Liver (tissue), 9 donors: Measurements from ENCODE around the gene CES4A. TPM values are rescaled to one million over a fixed set of nuclear protein-coding genes. Genes with fewer than 3 reads are reported as not detected.

Experiments used
- DNase-seq: peaks from one replicate; pipeline ENCODE4 v3.0.0-alpha.2; 2017; ENCODE audit warnings: low spot score
- H3K27ac ChIP-seq, 2 donors: one replicate each; pipeline ENCODE4 v1.7.0; 2013; ENCODE audit warnings: inconsistent platforms in 2 of 2, low read length in 2 of 2, control low read depth in 1 of 2, low read depth in 1 of 2, mild to moderate bottlenecking in 1 of 2
- H3K27me3 ChIP-seq, 4 donors: one replicate each; pipeline versions ENCODE4 v1.6.1 to v1.7.0; 2013; ENCODE audit warnings: low read length in 3 of 4, inconsistent platforms in 1 of 4, mild to moderate bottlenecking in 1 of 4, moderate library complexity in 1 of 4; ENCODE audit not compliant: control insufficient read depth in 4 of 4, insufficient read depth in 4 of 4
- H3K36me3 ChIP-seq, 4 donors: one replicate each; pipeline versions ENCODE4 v1.6.1 to v1.7.0; 2013; ENCODE audit warnings: low read length in 3 of 4, mild to moderate bottlenecking in 3 of 4, low read depth in 1 of 4, moderate library complexity in 1 of 4; ENCODE audit not compliant: control insufficient read depth in 4 of 4, insufficient read depth in 3 of 4
- H3K4me1 ChIP-seq, 4 donors: one replicate each; pipeline versions ENCODE4 v1.6.1 to v1.7.0; 2013; ENCODE audit warnings: low read length in 3 of 4, mild to moderate bottlenecking in 3 of 4, moderate library complexity in 1 of 4; ENCODE audit not compliant: control insufficient read depth in 4 of 4, insufficient read depth in 4 of 4
- H3K4me3 ChIP-seq, 3 donors: one replicate each; pipeline versions ENCODE4 v1.6.1 to v1.7.0; 2013; ENCODE audit warnings: low read length in 3 of 3, control low read depth in 1 of 3, low read depth in 1 of 3, mild to moderate bottlenecking in 1 of 3
- H3K9ac ChIP-seq, 2 donors: one replicate each; pipeline ENCODE4 v1.7.0; 2013; ENCODE audit warnings: low read length in 2 of 2, mild to moderate bottlenecking in 2 of 2, moderate library complexity in 2 of 2, control low read depth in 1 of 2, low read depth in 1 of 2
- H3K9me3 ChIP-seq, 4 donors: one replicate each; pipeline versions ENCODE4 v1.6.1 to v1.7.0; 2013; ENCODE audit warnings: low read length in 3 of 4; ENCODE audit not compliant: control insufficient read depth in 4 of 4
- ATF3 ChIP-seq: IDR thresholded peaks from 2 replicates; pipeline ENCODE4 v1.6.1; 2016; ENCODE audit warnings: antibody characterized with exemption
- EGR1 ChIP-seq, 2 donors: IDR thresholded peaks; 2 replicates each; pipeline ENCODE4 v1.6.1; 2016 to 2018; ENCODE audit warnings: antibody characterized with exemption in 2 of 2, low read depth in 2 of 2
- FOXA1 ChIP-seq: IDR thresholded peaks from 2 replicates; pipeline ENCODE4 v1.6.1; 2016; ENCODE audit warnings: antibody characterized with exemption
- FOXA2 ChIP-seq: IDR thresholded peaks from 2 replicates; pipeline ENCODE4 v1.6.1; 2016; ENCODE audit warnings: antibody characterized with exemption
- GABPA ChIP-seq, 2 donors: IDR thresholded peaks in 1 of 2; conservative IDR thresholded peaks in 1 of 2; 2 replicates each; pipeline ENCODE4 v1.6.1; 2016; ENCODE audit warnings: antibody characterized with exemption in 2 of 2, mild to moderate bottlenecking in 1 of 2, moderate library complexity in 1 of 2
- HNF4A ChIP-seq, 2 donors: conservative IDR thresholded peaks; 2 replicates each; pipeline ENCODE4 v1.6.1; 2016; ENCODE audit warnings: antibody characterized with exemption in 2 of 2, mild to moderate bottlenecking in 2 of 2
- HNF4G ChIP-seq: IDR thresholded peaks from 2 replicates; pipeline ENCODE4 v1.6.1; 2016; ENCODE audit warnings: antibody characterized with exemption
- JUND ChIP-seq, 2 donors: IDR thresholded peaks; 2 replicates each; pipeline ENCODE4 v1.6.1; 2016; ENCODE audit warnings: antibody characterized with exemption in 2 of 2
- MAX ChIP-seq: IDR thresholded peaks from 2 replicates; pipeline ENCODE4 v1.6.1; 2016; ENCODE audit warnings: antibody characterized with exemption
- NR2F2 ChIP-seq: IDR thresholded peaks from 2 replicates; pipeline ENCODE4 v1.6.1; 2016; ENCODE audit warnings: antibody characterized with exemption
- RAD21 ChIP-seq, 2 donors: IDR thresholded peaks; 2 replicates each; pipeline ENCODE4 v1.6.1; 2016; ENCODE audit warnings: antibody characterized with exemption in 2 of 2, mild to moderate bottlenecking in 2 of 2
- REST ChIP-seq: IDR thresholded peaks from 2 replicates; pipeline ENCODE4 v1.6.1; 2016; ENCODE audit warnings: antibody characterized with exemption, mild to moderate bottlenecking
- RXRA ChIP-seq, 2 donors: IDR thresholded peaks; 2 replicates each; pipeline ENCODE4 v1.6.1; 2017 to 2018; ENCODE audit warnings: antibody characterized with exemption in 2 of 2, mild to moderate bottlenecking in 1 of 2
- SP1 ChIP-seq: IDR thresholded peaks from 2 replicates; pipeline ENCODE4 v1.6.1; 2018; ENCODE audit warnings: antibody characterized with exemption, mild to moderate bottlenecking
- YY1 ChIP-seq: IDR thresholded peaks from 2 replicates; pipeline ENCODE4 v1.6.1; 2016; ENCODE audit warnings: antibody characterized with exemption, mild to moderate bottlenecking
- ZBTB33 ChIP-seq: IDR thresholded peaks from 2 replicates; pipeline ENCODE4 v1.6.1; 2016; ENCODE audit warnings: antibody characterized with exemption
- WGBS: extraction: QIAGEN DNeasy Blood & Tissue Kit; methylation state at CpG from one replicate; pipeline ENCODE4 v1.1.7; 2013; 5-methylcytosine and 5-hydroxymethylcytosine counted together
- polyA plus RNA-seq, 2 donors: library from polyadenylated mRNA; stranded (reverse) in 1 of 2; unstranded in 1 of 2; fragments of 200-250 nt in 1 of 2; fragments of >200 nt in 1 of 2; fragmentation: Nextera tagmentation in 1 of 2; extraction: Ambion mirVana in 1 of 2; gene quantifications; one replicate each; pipeline versions ENCODE4 v1.2.1 to v1.2.3, GENCODE V29; 2013 to 2015
- total RNA-seq, 2 donors: library from RNA; depleted of rRNA; stranded (reverse); fragments of >200 nt; gene quantifications; one replicate each; pipeline ENCODE4 v1.2.3, GENCODE V29; 2014
- TF ChIP-seq, protein P1 (sequence below): fragments of 150-350 bp; IDR thresholded peaks from 2 replicates; pipeline ENCODE4 v1.5.1; 2017; ENCODE audit warnings: improper control_type of control experiment, low read depth, low read length; ENCODE audit not compliant: missing input control
- donor health status: healthy.
- donor health status: healthy.
- donor health status: healthy.
- donor health status: healthy.
- donor health status: healthy.

CES4A gene
- total and polyA plus RNA-seq, 4 donors: 1.6 to 20.5 (median 11.3) TPM

DNA sequence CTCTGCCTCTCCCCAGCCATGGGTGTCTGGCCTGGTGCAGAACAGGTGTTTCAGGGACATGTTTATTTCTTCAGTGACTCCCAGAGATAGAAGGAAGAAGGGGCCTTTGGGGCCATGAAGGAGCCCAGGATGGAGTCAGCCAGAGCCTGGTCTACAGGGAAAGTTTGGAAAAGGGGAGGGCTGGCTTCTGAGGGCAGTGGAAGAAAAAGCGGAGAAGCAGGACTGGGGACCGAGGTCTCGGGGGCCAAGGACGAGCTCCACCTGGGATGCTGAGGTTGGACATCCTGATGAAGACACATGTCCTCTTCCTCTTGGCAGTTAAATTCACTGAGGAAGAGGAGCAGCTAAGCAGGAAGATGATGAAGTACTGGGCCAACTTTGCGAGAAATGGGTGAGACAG, 45.4 kb upstream of the CES4A start:
- TF ChIP-seq REST (no peak), HNF4A (conservative IDR thresholded peaks at IDR 0.05) (no peak), YY1 (no peak), RXRA (IDR thresholded peaks at IDR 0.05) (no peak), RAD21 (IDR thresholded peaks at IDR 0.05) (no peak), ATF3 (no peak), FOXA1 (no peak), ZBTB33 (no peak), NR2F2 (no peak), EGR1 (IDR thresholded peaks at IDR 0.05; ENCODE audit: low read depth in 2 of 2) (no peak), FOXA2 (no peak), GABPA (IDR thresholded peaks at IDR 0.05 in 1 of 2, conservative IDR thresholded peaks at IDR 0.05 in 1 of 2) (no peak), JUND (IDR thresholded peaks at IDR 0.05) (no peak), SP1 (no peak), MAX (no peak), HNF4G (no peak)
- TF ChIP-seq, protein P1, sequence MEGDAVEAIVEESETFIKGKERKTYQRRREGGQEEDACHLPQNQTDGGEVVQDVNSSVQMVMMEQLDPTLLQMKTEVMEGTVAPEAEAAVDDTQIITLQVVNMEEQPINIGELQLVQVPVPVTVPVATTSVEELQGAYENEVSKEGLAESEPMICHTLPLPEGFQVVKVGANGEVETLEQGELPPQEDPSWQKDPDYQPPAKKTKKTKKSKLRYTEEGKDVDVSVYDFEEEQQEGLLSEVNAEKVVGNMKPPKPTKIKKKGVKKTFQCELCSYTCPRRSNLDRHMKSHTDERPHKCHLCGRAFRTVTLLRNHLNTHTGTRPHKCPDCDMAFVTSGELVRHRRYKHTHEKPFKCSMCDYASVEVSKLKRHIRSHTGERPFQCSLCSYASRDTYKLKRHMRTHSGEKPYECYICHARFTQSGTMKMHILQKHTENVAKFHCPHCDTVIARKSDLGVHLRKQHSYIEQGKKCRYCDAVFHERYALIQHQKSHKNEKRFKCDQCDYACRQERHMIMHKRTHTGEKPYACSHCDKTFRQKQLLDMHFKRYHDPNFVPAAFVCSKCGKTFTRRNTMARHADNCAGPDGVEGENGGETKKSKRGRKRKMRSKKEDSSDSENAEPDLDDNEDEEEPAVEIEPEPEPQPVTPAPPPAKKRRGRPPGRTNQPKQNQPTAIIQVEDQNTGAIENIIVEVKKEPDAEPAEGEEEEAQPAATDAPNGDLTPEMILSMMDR: no peak
- 79% methylated on average over 5 of the region's 5 CpGs for WGBS
- no peak overlapping the region for H3K4me3 ChIP-seq
- H3K27me3 ChIP-seq: no peaks in the 10 kb centered on the region
- H3K4me1 ChIP-seq: peaks cover 9 to 32% (median 26%) of the 10 kb centered on the region in 4 donors
- no peaks in the 10 kb centered on the region for H3K9me3 ChIP-seq
- no peak overlapping the region for H3K9ac ChIP-seq
- DNase-seq: no peak
- H3K27ac ChIP-seq: no peak overlapping the region
- H3K36me3 ChIP-seq: peaks cover 31 to 47% (median 40%) of the 10 kb centered on the region in 4 donors
